Mesenteric fat pad (tissue), 1 donor: ENCODE results near the gene UBE2D2. TPM values are rescaled to one million over a fixed set of nuclear protein-coding genes. Genes with fewer than 3 reads are reported as not detected.

Source experiments
- DNase-seq: peaks from one replicate; pipeline ENCODE4 v3.0.0-alpha.2; 2020; ENCODE audit warnings: low spot score
- total RNA-seq: library from RNA; stranded (reverse); fragmentation: NEBNext Ultra II Directional; extraction: Animal tissue kit (Norgen Biotek cat#: 25700); gene quantifications from one replicate; pipeline ENCODE4 v1.2.1, GENCODE V29; 2021
- donor health status: DM: yes; HTN: yes; CAD: no.

The UBE2D2 gene
- total RNA-seq, 1 donor from 2014 or later = 111 TPM

DNA sequence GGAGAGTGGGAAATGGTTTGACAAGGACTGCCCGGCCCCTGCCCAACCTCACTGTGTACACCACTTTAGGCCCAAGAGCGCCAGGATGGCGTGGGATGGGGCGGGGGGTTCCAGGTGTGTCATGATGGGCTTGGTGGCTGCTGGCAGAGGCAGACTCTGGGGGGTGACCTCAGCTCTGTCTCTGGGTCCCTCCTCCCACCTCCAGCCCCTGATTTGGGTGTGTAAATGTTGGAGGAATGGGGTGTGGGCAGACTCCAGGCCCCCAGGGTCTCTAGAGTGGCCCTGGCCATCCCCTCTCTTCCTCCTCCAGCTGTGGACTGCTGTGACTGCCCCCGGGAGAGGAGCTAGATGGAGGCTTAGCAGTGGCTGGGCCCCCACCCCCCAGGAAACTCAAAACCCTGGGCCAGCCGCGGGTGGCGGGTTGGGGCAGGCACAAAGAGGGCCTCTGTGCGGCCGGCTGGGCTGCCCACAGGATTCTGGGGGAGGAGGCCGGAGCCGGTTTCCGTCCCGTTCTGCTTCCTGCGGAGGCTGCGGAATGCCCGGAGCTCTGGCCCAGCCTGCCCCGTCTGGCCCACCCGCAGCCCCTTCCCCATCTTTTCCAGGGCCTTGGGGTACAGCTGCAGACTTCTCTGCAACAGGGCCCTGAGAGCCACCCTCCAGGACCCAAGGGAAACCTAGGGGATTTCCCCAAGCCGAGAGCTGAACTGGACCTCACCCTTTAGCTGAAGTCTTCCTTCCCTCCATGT is 110.1 kb downstream of the UBE2D2 start:
- DNase-seq = no peak

DNA sequence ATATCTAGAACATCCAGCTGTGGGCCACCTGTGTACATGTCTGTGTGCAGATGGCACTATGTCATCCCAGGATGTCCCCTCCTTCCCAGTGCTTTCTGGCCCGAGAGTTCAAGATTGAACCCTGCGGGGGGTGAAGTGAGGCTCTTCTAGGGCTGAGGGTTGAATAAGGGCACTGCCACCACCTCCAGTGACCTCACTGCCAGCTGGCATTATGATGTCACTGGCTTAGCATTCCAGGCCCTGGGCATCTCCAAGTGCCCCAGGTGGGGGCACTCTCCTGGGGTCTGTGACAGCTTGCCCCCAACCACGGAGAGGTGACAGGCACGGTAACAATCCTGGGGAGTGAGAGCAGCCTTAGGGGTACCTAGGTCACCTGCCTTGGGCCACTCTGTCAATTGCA is 114.1 kb downstream of the UBE2D2 start:
- DNase-seq = no peak

DNA sequence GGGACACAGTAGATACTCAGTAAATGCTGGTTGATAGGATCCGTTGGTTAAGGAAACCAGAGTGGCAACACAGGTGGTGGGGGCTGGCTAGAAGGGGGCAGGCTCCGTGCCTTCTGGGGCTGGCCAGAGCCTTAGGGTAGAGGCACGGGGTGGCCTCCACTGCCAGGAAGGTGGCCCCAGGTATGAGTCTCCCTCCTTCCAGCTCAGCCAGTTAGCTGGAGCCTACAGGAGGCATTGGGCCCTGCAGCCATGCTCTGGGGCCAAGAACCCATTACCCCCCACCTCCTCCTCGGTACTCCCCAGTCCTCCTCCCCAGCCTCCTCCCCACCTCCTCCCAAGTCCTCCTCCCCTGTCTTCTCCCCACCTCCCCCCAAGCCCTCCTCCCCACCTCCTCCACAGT is 114.7 kb downstream of the UBE2D2 start:
- DNase-seq = no peak

DNA sequence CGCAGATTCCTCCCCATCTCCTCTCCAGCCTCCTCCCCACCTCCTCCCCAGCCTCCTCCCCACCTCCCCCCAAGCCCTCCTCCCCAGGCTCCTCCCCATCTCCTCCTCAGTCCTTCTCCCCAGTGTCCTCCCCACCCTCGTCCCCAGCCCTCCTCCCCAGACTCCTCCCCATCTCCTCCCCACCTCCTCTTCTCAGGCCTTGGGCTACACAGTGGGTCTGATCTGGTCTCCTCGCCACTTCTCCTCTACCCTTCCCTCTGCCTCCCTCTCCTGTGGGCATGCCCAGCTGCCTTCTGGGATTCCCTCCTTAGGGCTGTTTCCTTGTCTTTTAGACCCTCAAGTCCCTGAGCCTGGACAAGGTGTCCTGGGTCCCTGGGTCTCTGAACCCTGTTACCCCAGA is 115.3 kb downstream of the UBE2D2 start:
- no peak for DNase-seq

DNA sequence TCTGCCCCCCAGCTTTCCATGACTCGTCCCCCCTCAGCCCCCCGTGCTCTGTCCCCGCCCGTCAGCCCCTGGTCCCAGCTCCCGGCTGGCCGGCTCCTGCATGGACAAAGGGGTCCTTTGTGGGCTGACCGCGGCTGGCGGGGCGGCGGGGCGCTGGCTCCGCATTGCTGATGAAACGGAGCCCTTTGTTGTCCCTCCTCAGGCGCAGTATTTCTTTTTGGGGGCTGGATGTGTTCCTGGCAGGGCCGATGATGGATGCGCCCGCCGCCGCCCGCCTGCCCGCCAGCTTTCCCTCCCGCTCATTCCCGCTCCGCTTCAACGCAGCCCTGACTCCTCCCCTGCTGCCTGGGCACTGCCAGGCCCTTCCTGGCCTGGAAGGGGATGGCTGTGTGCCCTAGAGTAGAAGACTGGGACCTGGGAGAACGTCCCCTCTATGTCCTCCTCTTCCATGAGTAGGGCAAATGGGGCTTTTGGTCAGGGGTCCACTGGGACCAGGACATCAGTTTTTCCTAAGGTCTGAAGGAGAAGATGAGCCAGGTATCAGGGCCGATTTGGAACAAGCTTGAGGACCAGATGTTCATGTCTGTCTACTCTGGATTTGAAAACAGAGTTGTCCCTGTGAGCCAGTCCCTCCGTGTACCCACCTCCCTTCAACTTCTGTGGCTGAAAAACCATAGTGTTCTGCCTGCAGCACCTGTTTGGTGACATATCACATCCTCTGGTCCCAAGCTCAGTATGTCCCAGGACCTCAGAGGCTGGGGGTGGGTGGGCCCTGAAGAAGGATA is 116.0 kb downstream of the UBE2D2 start:
- no peak for DNase-seq

Other genes with a start within 250 kb of the UBE2D2 start
- gene PAIP2, start 219.5 kb upstream of the UBE2D2 start, total RNA-seq = 79.3 TPM
- not detected for gene SLC23A1, start 178.0 kb upstream of the UBE2D2 start, total RNA-seq
- gene MZB1, start 171.4 kb upstream of the UBE2D2 start, total RNA-seq = 0.61 TPM
- gene PROB1, start 166.2 kb upstream of the UBE2D2 start, total RNA-seq = 2.1 TPM
- 2.0 TPM for gene SPATA24, start 157.2 kb upstream of the UBE2D2 start, total RNA-seq
- gene DNAJC18, start 121.8 kb upstream of the UBE2D2 start, total RNA-seq = 8.4 TPM
- 26.7 TPM for gene ECSCR, start 98.6 kb upstream of the UBE2D2 start, total RNA-seq
- gene SMIM33, start 90.3 kb upstream of the UBE2D2 start, total RNA-seq = not detected
- gene STING1, start 78.6 kb upstream of the UBE2D2 start, total RNA-seq = 52.5 TPM
- gene CXXC5, start 87.0 kb downstream of the UBE2D2 start, total RNA-seq = 33.0 TPM
- not detected for gene PSD2, start 234.5 kb downstream of the UBE2D2 start, total RNA-seq